T-helper 2 cell (primary cell): ENCODE data around the gene COQ9.
A peak's percentile ranks its signal among the peaks of the same experiment; 100 is the strongest.

ENCODE experiments used
- DNase-seq, 5 experiments: peaks; one replicate each; pipeline versions ENCODE4 v3.0.0 to v3.0.0-alpha.2; 2012 to 2022

The COQ9 gene

DNA sequence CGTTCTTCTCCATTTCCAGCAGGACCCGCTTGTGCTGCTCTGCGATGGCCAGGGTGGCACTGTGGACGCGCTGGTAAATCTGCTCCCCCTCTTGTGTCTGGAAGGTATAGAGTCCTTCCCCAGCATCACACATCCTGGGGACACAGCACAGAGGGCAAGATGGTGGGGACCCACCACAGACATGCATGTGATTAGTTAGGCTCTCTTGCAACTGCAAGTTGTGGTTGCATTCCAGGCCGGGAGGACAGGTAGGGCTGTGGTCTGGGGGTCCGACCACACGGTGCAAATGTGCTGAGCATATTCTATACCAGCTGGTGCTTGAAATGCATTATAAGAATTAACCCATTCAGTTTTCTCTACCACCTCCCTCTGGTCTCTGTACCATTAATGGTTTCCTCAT lies 26.6 kb downstream of the COQ9 start:
- DNase-seq = no peak

DNA sequence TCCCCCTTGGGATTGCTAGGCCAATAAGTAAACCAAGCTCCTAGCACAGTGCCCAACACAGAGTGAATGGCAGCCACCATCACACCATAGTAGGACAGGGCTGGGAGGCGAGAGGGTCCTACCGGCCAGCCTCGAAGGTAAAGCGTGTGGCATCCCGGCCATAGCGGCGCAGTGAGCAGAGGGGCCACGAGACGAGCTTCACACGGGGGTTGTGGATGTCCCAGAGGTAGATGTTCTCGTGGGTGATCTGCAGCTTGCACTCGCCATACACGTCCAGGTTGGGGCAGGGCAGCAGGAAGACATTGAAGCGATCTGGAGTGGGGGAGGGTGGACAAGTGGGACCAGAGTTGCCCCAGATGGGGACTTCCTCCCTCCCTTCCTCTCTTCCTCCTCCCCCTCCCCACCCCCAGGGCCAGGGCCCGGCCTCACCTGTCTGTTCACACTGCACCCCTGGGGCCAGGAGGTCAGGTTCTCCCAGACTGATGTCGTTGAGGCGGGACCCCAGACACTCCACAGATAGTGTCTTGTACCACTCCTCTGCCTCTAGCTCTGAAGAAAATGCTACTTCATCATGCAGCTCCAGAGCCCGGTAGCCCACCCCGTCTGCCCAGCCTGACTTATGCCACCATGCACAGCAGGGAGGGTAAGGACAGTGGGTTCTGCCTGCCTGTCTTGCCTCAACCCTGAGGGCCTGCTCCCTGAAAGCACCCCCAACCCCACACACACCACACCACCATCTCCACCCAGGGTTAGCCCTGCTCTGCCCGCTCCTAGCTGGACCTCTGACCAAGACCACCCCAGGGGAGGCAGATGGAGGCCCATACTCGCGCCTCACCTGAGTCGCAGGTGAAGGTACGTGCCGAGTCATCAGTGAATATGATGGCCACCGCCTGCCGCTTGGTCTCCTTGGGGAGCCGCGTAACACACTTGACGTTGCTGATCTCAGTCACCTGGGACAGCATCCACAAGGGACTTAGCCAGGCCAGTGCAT lies 27.7 kb downstream of the COQ9 start:
- no peak for DNase-seq

DNA sequence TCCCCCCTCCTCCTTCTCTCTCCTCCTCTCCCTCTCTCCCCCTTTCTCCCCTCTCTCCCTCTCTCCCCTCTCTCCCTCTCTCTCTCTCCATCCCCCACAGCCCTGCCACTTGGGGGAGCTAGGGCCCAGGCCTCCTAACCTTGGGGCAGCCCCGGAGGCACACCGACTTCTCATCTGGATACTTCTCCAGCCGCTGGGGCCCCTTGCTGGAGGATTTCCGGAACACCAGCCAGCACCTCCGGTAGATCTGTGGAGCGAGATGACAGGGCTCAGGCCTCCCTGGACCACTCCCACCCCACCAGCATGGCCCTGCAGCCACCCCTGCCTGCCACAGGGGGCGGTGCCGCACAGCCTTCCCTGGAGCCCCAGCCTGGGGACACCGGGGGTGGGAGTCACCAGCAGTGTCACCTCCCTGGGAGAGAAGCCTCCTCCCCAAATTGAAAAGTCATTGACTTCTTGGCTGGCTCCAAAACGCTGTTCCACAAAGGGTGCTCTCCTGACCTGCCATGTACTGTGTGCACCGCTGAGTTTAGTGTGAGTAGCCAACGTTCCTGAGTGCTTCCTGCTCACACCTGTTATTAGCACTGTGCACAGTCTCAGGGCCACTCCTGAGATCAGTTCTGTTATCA lies 28.5 kb downstream of the COQ9 start:
- peak; percentile 41 to 87 (median 63) for DNase-seq

GRCh38 chr16:57476546-57477410 lies 29.5 kb downstream of the COQ9 start:
- DNase-seq = no peak

- no peak for DNase-seq
Observed at GRCh38 chr16:57477531-57478202, 30.4 kb downstream of the COQ9 start.

GRCh38 chr16:57478396-57479204 lies 31.3 kb downstream of the COQ9 start:
- no peak for DNase-seq

GRCh38 chr16:57479205-57479975 lies 32.1 kb downstream of the COQ9 start:
- DNase-seq = no peak

- DNase-seq = no peak
Observed at GRCh38 chr16:57479976-57480753, 32.9 kb downstream of the COQ9 start.

DNA sequence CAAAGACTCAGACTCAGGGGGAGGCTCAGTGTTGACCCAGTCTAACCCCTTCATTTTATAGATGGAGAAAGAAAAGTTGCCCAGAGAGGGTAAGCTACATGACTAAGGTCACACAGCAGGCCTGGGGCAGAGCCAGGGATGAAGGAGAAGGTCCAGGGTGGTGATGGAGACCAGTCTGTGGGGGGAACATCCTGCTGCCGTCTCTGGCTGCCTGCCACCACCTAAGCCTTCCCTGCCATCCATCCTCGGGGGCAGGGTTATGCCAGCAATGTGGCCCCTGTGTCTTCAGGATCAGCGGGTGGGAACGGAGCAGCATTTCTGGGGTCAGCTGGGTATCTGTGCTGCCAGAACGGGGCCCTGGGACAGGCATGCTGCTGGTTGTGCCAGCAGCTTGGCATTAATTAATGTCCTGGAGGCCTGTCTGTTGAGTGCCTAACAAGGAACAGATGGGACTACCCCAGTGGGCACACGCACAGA lies 33.5 kb downstream of the COQ9 start:
- no peak for DNase-seq

DNA sequence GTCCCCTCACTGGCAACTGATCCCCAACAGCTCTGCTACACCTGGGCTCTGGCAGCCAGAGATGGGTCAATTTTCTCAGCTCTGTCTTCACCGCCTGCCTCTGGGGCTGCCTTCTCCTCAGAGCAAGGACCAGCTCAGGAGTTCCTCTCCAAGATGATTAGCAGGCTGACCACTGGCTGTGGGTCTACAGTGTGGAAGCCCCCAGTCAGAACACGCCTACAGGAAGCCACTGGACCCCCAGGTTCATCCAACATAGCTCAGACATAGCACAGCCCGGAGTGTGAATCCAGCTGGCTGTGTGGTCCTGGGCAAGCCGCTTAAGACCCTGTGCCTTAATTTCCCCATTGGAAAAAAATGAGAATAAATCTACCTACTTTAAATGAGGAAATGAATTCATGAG lies 34.1 kb downstream of the COQ9 start:
- DNase-seq = no peak

GRCh38 chr16:57482845-57483545 lies 35.7 kb downstream of the COQ9 start:
- DNase-seq = no peak

DNA sequence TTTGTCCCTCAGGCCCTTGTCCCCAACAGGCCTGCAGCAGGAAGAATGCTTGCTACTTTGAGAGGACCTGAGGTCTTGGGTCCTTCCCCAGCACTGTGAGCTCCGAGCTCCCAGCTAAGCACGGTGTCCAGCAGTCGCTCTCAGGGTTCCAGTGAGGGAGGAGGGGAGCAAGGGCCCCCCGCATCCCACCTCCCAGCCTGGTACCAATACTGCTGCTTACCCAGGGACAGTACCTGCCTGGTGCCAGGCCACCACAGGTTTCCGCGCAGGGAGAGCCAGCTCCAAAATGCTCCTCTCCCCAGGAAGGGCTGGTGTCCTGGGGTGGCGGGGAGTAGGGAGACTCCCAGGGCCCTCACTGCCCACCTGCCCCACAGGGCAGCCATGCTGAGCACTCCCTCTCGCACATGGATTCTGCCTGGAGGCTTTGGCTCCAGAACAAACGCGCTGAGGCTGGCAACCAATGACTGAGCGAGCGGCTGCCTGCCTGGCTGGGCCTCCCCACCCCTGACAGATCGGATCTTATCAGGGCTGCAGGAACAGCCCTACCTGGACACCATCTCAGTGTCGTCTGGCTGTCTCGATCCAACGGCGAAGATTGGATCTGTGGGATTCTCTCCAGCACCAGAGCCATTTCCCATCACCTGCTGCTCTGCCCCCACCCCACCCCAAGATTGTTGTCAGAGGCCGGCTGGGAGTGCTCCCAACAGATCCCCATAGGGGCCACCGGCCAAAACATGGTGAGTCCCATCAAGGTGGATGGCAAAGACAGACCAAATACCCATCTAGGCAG lies 36.6 kb downstream of the COQ9 start:
- no peak for DNase-seq

DNA sequence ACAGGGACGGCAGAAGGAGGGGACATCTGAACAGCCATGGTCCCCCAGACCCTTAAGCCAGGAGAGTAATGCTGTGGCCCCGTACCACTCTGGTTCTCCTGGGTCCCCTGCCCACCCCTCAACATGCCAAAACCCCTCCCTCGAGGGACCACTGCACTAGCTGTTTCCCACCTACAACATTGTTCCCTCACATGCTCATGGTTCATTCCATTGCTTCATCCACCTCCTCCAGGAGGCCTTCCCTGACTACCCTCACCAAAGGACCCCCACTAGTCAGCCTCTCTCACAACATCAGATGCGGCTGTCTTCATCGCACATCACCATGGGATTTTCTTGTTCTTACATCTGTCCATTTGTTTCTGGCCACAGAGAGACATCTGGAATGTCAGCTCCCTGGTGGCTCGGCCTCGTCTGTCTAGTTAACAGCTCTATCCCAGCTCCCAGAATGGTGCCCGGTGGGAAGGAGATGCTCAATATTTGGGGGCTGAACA lies 37.3 kb downstream of the COQ9 start:
- DNase-seq = no peak

DNA sequence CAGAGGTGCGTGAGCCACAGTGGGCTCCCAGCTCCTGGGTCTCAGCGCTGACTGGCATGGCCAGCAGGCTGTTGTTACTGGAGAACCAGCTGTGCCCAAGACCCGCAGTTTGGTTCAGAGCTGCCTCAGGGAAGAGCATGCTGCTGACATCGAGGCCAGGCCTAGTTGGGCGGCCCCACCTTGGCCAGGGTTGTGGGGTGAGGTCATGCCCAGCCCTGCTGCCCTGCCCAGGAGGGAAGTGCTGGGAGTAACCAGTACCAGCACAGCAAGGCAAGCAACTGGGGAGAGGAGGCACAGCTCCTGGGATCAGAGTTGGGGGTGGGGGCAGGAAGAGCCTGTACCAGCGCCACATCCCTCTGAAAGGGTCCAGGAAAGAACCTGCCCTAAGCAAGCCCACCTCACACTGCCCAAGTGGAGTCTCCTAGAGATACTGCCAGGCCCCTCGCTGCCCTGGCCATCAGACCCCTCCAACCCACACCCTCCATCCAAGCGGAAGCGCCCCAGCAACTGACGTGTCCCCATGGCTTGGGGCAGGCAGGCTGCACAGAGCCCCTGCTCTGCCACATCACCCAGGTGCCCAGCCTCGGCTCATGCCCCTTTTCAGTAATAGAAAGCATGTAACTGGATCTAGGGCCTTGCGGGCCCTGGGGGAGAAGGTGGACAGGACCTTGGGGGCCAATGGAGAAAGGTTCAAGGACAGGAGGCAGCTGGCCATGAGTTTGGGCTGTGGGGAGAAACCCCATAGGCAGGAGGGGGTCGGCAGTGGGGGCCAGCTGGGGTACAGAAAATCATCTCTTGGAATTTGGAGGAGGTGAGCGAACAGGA lies 38.0 kb downstream of the COQ9 start:
- DNase-seq = no peak

DNA sequence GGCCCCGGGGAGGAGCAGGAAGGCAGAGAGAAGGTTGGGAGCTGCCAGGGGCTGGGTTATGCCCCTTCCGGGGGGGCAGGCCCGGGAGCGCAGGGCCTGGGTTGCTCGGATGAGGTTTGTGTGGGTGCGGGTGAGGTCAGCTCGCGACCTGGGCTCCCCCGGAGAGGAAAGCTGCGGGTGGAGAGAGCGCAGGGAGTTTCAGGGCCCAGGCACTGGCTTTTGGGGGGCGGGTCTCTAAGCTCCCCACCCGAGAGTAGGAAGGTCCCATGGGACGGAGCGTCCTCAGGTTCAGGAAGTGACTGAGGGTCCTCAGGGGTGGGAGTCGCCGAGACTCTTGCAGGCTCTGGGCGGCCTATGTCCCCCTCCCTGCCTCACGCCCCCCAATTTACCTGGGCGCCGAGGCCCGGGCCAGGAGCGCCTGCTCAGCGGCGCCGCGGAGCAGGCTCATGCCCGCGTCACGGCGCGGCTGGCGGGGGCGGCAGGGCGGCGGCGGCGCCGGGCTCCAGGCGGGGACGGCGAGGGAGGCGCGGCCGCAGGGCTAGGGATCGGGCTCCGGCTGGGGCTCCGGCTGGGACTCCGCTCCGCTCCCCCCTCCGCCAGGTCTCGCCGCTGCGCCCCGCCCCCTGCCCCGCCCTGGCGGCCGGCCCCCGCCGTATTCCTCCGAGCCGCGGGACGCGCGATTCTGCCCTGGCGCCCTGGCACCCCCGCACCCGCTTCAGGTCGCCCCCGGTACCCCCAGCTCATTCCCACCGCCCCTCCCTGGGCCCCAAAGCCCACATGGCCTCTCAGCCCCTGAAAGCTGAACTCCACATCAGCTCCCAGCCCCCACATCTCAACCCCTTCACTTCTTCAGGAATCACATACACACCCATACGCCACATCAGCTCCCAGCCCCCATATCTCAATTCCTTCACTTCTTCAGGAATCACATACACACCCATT lies 38.9 kb downstream of the COQ9 start, which contains the start of gene DOK4:
TSS of gene DOK4 (minus strand) at position 578 of the 942 bp plus-strand sequence. CDS start 6,986 bp downstream, outside the sequence.
- peak; percentile 61 to 73 (median 72) for DNase-seq
